Hepatocyte (in vitro differentiated cells): Measurements from ENCODE around the gene MSL2.

Source experiments
- CTCF ChIP-seq: fragments of 200-600 bp; sonication (generic); IDR thresholded peaks from 2 replicates; pipeline ENCODE4 v1.5.1; 2016; ENCODE audit warnings: antibody characterized with exemption, mild to moderate bottlenecking; ENCODE audit not compliant: poor library complexity
- EZH2 ChIP-seq: fragments of 200-600 bp; sonication (generic); IDR thresholded peaks from 2 replicates; pipeline ENCODE4 v1.6.1; 2016; ENCODE audit warnings: antibody characterized with exemption, mild to moderate bottlenecking, borderline replicate concordance
- EZH2phosphoT487 ChIP-seq: fragments of 200-600 bp; sonication (generic); IDR thresholded peaks from one replicate; pipeline ENCODE4 v1.6.1; 2018; ENCODE audit warnings: antibody characterized with exemption, mild to moderate bottlenecking, low read depth, moderate library complexity; ENCODE audit not compliant: unreplicated experiment, severe bottlenecking

GRCh38 chr3:136187868-136188267 is 8.3 kb downstream of the MSL2 start:
- TF ChIP-seq EZH2 (no peak), CTCF (no peak), EZH2phosphoT487 (no peak)
